CD4-positive, alpha-beta T cell (primary cell): ENCODE measurements around the gene MAB21L1. TPM values are rescaled to one million over a fixed set of nuclear protein-coding genes. Genes with fewer than 3 reads are reported as not detected.

Experiments
- ATAC-seq: fragments of 200-7000 bp; cut with Tn5 transposase; one replicate; pipeline ENCODE4 v1.10.0; 2022; ENCODE audit warnings: mild to moderate bottlenecking; ENCODE audit not compliant: poor library complexity
- CTCF ChIA-PET: fragments of 350-600 bp; sonication (Branson Sonifier 250); formaldehyde crosslinking; loops from one replicate; lab custom pipeline; 2021; ENCODE audit warnings: antibody characterized with exemption, inconsistent platforms; lab: Charles Lee
- POLR2A ChIA-PET: fragments of 350-600 bp; sonication (Branson Sonifier 250); formaldehyde crosslinking; loops from one replicate; lab custom pipeline; 2021; ENCODE audit warnings: antibody characterized with exemption, inconsistent platforms; lab: Charles Lee
- DNase-seq, 14 experiments: peaks; one replicate each; pipeline ENCODE4 v3.0.0-alpha.2; 2013 to 2020; ENCODE audit warnings: mixed read lengths in 2 of 14
- H3K27ac ChIP-seq, 2 donors: one replicate each; pipeline versions ENCODE4 v1.5.1 to v1.7.0; 2013; ENCODE audit warnings: low read length in 2 of 2, low read depth in 1 of 2, mild to moderate bottlenecking in 1 of 2
- H3K27me3 ChIP-seq, 2 experiments: 1 replicate in 1 of 2; 2 replicates in 1 of 2; pipeline versions ENCODE4 v1.6.1 to v1.7.0; 2013; ENCODE audit warnings: low read length in 2 of 2, control low read depth in 1 of 2, mild to moderate bottlenecking in 1 of 2, moderate library complexity in 1 of 2; ENCODE audit not compliant: insufficient read depth in 2 of 2, control insufficient read depth in 1 of 2
- H3K36me3 ChIP-seq: one replicate; pipeline ENCODE4 v1.6.1; 2013; ENCODE audit warnings: low read length, control low read depth; ENCODE audit not compliant: insufficient read depth
- H3K4me1 ChIP-seq: one replicate; pipeline ENCODE4 v1.6.1; 2013; ENCODE audit warnings: low read length, control low read depth; ENCODE audit not compliant: insufficient read depth
- H3K4me3 ChIP-seq: one replicate; pipeline ENCODE4 v1.5.1; 2013; ENCODE audit warnings: mild to moderate bottlenecking, low read length, moderate library complexity
- H3K9me3 ChIP-seq, 2 experiments: 1 replicate in 1 of 2; 2 replicates in 1 of 2; pipeline versions ENCODE4 v1.6.1 to v1.7.0; 2013; ENCODE audit warnings: low read length in 2 of 2, mild to moderate bottlenecking in 2 of 2, control low read depth in 1 of 2, moderate library complexity in 1 of 2; ENCODE audit not compliant: control insufficient read depth in 1 of 2, insufficient read depth in 1 of 2
- H3K27ac Mint-ChIP-seq: one replicate; pipeline ENCODE4 v1.8.0; 2020; ENCODE audit warnings: mixed read lengths
- H3K27me3 Mint-ChIP-seq: one replicate; pipeline ENCODE4 v1.8.0; 2021; ENCODE audit warnings: mixed read lengths
- H3K36me3 Mint-ChIP-seq: one replicate; pipeline ENCODE4 v1.8.0; 2021; ENCODE audit warnings: low read depth, mixed read lengths
- H3K4me1 Mint-ChIP-seq: one replicate; pipeline ENCODE4 v1.8.0; 2021; ENCODE audit warnings: low read depth, mixed read lengths
- H3K4me3 Mint-ChIP-seq: one replicate; pipeline ENCODE4 v1.8.0; 2020; ENCODE audit warnings: mild to moderate bottlenecking, mixed read lengths
- H3K9me3 Mint-ChIP-seq: one replicate; pipeline ENCODE4 v1.8.0; 2020; ENCODE audit warnings: mixed read lengths
- CTCF ChIP-seq: fragments of 200-600 bp; IDR thresholded peaks from one replicate; pipeline ENCODE4 v1.8.0; 2022; ENCODE audit warnings: antibody characterized with exemption, mild to moderate bottlenecking
- intact Hi-C, 2 experiments: fragments of 100-400 bp; cut with DNase I in 1 of 2; cut with micrococcal nuclease in 1 of 2; formaldehyde crosslinking; loops; one replicate each; pipeline versions ENCODE4 v1.15.1 to v1.9.0; 2023 to 2025; cut with DNase I, micrococcal nuclease
- total RNA-seq, 174 experiments: library from RNA in 2 of 174; stranded (reverse) in 2 of 174; gene quantifications; one replicate each; pipeline ENCODE4 v1.2.3 and lab custom pipeline; 2021 to 2026

MAB21L1 gene
- total RNA-seq, 2 experiments from 2014 or later, result not detected

GRCh38 chr13:35482527-35482926 is 6.0 kb upstream of the MAB21L1 start:
- intact Hi-C loops, result no loop called here
- no peaks in the 10 kb centered on the region for H3K36me3 Mint-ChIP-seq
- ATAC-seq (no peak), DNase-seq (no peak)
- H3K27ac Mint-ChIP-seq, result no peak overlapping the region
- POLR2A ChIA-PET, result no interaction called here
- CTCF ChIA-PET, result no interaction called here
- H3K4me3 Mint-ChIP-seq, result no peak overlapping the region
- Histone ChIP-seq H3K4me1 (no peaks in the 10 kb centered on the region), H3K27me3 (peaks cover 14 to 19% of the 10 kb centered on the region in 2 experiments), H3K9me3 (peaks cover 0 to 9% of the 10 kb centered on the region in 2 experiments), H3K4me3 (no peak overlapping the region), H3K27ac (no peak overlapping the region), H3K36me3 (no peaks in the 10 kb centered on the region)
- peaks cover 21% of the 10 kb centered on the region for H3K27me3 Mint-ChIP-seq
- H3K9me3 Mint-ChIP-seq, result no peaks in the 10 kb centered on the region
- H3K4me1 Mint-ChIP-seq, result no peaks in the 10 kb centered on the region
- no peak for TF ChIP-seq CTCF

GRCh38 chr13:35481777-35482176 is 5.3 kb upstream of the MAB21L1 start:
- TF ChIP-seq CTCF, result no peak
- Mint-ChIP-seq H3K36me3 (no peaks in the 10 kb centered on the region), H3K4me3 (no peak overlapping the region), H3K27me3 (peaks cover 28% of the 10 kb centered on the region), H3K27ac (no peak overlapping the region), H3K4me1 (no peaks in the 10 kb centered on the region), H3K9me3 (no peaks in the 10 kb centered on the region)
- ChIA-PET POLR2A (no interaction called here), CTCF (no interaction called here)
- no peak for DNase-seq
- no peak for ATAC-seq
- no peak overlapping the region for H3K4me3 ChIP-seq
- intact Hi-C loops, result no loop called here
- H3K27ac ChIP-seq, result no peak overlapping the region
- peaks cover 19 to 27% of the 10 kb centered on the region in 2 experiments for H3K27me3 ChIP-seq
- H3K4me1 ChIP-seq, result no peaks in the 10 kb centered on the region
- no peaks in the 10 kb centered on the region for H3K36me3 ChIP-seq
- H3K9me3 ChIP-seq, result peaks cover 0 to 10% of the 10 kb centered on the region in 2 experiments

GRCh38 chr13:35480346-35480745 is 3.9 kb upstream of the MAB21L1 start:
- peaks cover 33 to 38% of the 10 kb centered on the region in 2 experiments for H3K27me3 ChIP-seq
- CTCF ChIA-PET, result no interaction called here
- Mint-ChIP-seq H3K36me3 (peaks cover 4% of the 10 kb centered on the region), H3K9me3 (no peaks in the 10 kb centered on the region), H3K4me1 (peaks cover 14% of the 10 kb centered on the region), H3K27ac (no peak overlapping the region), H3K27me3 (peaks cover 42% of the 10 kb centered on the region), H3K4me3 (no peak overlapping the region)
- POLR2A ChIA-PET, result no interaction called here
- no peak overlapping the region for H3K4me3 ChIP-seq
- no peaks in the 10 kb centered on the region for H3K36me3 ChIP-seq
- H3K27ac ChIP-seq, result no peak overlapping the region
- DNase-seq, result no peak
- intact Hi-C loops, result no loop called here
- H3K9me3 ChIP-seq, result peaks cover 3 to 24% of the 10 kb centered on the region in 2 experiments
- TF ChIP-seq CTCF, result no peak
- H3K4me1 ChIP-seq, result peaks cover 13% of the 10 kb centered on the region
- ATAC-seq, result no peak
